HFF-Myc (cell line): ENCODE data around the gene CLDN8.

Source experiments
- DNase-seq: peaks from one replicate; pipeline ENCODE4 v3.0.0-alpha.2; 2011; ENCODE audit warnings: low read depth; ENCODE audit errors: extremely low read depth
- H3K4me3 ChIP-seq: replicated peaks from 2 replicates; pipeline ENCODE4 v1.5.1; 2011; ENCODE audit warnings: low read depth, mild to moderate bottlenecking, control low read depth, low read length
- CTCF ChIP-seq: IDR thresholded peaks from 2 replicates; pipeline ENCODE4 v1.5.1; 2012; ENCODE audit warnings: mild to moderate bottlenecking, low read depth, low read length, control low read depth; ENCODE audit errors: missing control alignments

CLDN8 gene

GRCh38 chr21:30232011-30232410 lies 16.1 kb upstream of the CLDN8 start:
- no peak for DNase-seq
- TF ChIP-seq CTCF: no peak

GRCh38 chr21:30227633-30228404 lies 11.9 kb upstream of the CLDN8 start:
- H3K4me3 ChIP-seq: no peak overlapping the region
- peak; percentile 83 for DNase-seq
- TF ChIP-seq CTCF: no peak

More at GRCh38 chr21:30232011-30232410, 16.1 kb upstream of the CLDN8 start:
- no peak overlapping the region for H3K4me3 ChIP-seq

- no peak overlapping the region for H3K4me3 ChIP-seq
- DNase-seq: no peak
- TF ChIP-seq CTCF: no peak
Measured at GRCh38 chr21:30227128-30227527, 11.2 kb upstream of the CLDN8 start.

GRCh38 chr21:30223596-30223995 lies 7.7 kb upstream of the CLDN8 start:
- H3K4me3 ChIP-seq: no peak overlapping the region
- no peak for TF ChIP-seq CTCF
- no peak for DNase-seq

- DNase-seq: no peak
- H3K4me3 ChIP-seq: no peak overlapping the region
- TF ChIP-seq CTCF: no peak
Measured at GRCh38 chr21:30222724-30223123, 6.8 kb upstream of the CLDN8 start.

GRCh38 chr21:30211071-30211470 lies 4.8 kb downstream of the CLDN8 start:
- H3K4me3 ChIP-seq: no peak overlapping the region
- DNase-seq: no peak
- TF ChIP-seq CTCF: no peak

GRCh38 chr21:30209601-30210000 lies 6.3 kb downstream of the CLDN8 start:
- TF ChIP-seq CTCF: no peak
- H3K4me3 ChIP-seq: no peak overlapping the region
- no peak for DNase-seq
